ENCODE measurements around the gene NNT.

DNA sequence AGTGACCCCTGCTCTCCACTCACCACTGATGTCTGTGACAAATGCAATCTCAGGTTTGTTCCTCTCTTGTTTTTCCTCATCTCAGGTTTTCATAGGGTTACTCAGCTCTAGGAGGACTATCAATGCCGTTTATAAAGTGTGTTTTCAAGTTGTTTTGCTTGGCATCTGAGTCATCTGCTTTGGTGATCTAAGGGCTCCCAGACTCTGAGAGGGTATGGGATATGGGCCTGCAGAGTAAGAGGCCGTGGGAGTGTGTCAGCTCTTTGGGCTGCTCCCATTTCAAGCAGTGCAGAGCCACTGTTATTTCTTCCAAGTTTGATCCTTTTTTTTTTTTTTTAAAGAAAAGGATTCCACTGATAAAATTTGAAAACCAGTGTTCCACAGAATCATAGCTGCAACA is 46.3 kb downstream of the NNT start:
- TF ChIP-seq, protein P1, sequence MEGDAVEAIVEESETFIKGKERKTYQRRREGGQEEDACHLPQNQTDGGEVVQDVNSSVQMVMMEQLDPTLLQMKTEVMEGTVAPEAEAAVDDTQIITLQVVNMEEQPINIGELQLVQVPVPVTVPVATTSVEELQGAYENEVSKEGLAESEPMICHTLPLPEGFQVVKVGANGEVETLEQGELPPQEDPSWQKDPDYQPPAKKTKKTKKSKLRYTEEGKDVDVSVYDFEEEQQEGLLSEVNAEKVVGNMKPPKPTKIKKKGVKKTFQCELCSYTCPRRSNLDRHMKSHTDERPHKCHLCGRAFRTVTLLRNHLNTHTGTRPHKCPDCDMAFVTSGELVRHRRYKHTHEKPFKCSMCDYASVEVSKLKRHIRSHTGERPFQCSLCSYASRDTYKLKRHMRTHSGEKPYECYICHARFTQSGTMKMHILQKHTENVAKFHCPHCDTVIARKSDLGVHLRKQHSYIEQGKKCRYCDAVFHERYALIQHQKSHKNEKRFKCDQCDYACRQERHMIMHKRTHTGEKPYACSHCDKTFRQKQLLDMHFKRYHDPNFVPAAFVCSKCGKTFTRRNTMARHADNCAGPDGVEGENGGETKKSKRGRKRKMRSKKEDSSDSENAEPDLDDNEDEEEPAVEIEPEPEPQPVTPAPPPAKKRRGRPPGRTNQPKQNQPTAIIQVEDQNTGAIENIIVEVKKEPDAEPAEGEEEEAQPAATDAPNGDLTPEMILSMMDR (IDR thresholded peaks at IDR 0.05), result no peak
- TF ChIP-seq POLR2A (IDR thresholded peaks at IDR 0.05), result no peak
